ENCODE results near the gene RPRD1B.

RPRD1B gene

GRCh38 chr20:38017959-38018358, 15.6 kb upstream of the RPRD1B start:
- Histone ChIP-seq H3K4me1 (ENCODE audit: insufficient read depth, low read length, severe bottlenecking) (no peaks in the 10 kb centered on the region), H3K9ac (ENCODE audit: low read length) (no peak overlapping the region), H3K27me3 (ENCODE audit: insufficient read depth, low read length) (no peaks in the 10 kb centered on the region), H3F3A (ENCODE audit: insufficient read depth, low read length) (no peaks in the 10 kb centered on the region), H3K27ac (ENCODE audit: low read depth, low read length, poor library complexity, severe bottlenecking) (no peak overlapping the region), H3K79me2 (ENCODE audit: insufficient read depth, low read length) (peaks cover 44% of the 10 kb centered on the region), H3K4me2 (ENCODE audit: low read length) (no peak overlapping the region), H3K4me3 (ENCODE audit: low read depth, low read length, poor library complexity, severe bottlenecking) (no peak overlapping the region), H3K36me3 (ENCODE audit: insufficient read depth, low read length) (peaks cover 87% of the 10 kb centered on the region), H4K20me1 (ENCODE audit: insufficient read depth, low read length) (no peaks in the 10 kb centered on the region), H3K9me2 (ENCODE audit: low read depth, low read length) (no peaks in the 10 kb centered on the region), H2AFZ (ENCODE audit: low read length) (no peak overlapping the region), H3K9me3 (ENCODE audit: low read length) (peaks cover 15% of the 10 kb centered on the region)
- TF ChIP-seq EZH2 (IDR thresholded peaks at IDR 0.05; ENCODE audit: borderline replicate concordance, low read length): no peak
- TF ChIP-seq, protein P1, sequence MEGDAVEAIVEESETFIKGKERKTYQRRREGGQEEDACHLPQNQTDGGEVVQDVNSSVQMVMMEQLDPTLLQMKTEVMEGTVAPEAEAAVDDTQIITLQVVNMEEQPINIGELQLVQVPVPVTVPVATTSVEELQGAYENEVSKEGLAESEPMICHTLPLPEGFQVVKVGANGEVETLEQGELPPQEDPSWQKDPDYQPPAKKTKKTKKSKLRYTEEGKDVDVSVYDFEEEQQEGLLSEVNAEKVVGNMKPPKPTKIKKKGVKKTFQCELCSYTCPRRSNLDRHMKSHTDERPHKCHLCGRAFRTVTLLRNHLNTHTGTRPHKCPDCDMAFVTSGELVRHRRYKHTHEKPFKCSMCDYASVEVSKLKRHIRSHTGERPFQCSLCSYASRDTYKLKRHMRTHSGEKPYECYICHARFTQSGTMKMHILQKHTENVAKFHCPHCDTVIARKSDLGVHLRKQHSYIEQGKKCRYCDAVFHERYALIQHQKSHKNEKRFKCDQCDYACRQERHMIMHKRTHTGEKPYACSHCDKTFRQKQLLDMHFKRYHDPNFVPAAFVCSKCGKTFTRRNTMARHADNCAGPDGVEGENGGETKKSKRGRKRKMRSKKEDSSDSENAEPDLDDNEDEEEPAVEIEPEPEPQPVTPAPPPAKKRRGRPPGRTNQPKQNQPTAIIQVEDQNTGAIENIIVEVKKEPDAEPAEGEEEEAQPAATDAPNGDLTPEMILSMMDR (IDR thresholded peaks at IDR 0.05; ENCODE audit: low read length): no peak

DNA sequence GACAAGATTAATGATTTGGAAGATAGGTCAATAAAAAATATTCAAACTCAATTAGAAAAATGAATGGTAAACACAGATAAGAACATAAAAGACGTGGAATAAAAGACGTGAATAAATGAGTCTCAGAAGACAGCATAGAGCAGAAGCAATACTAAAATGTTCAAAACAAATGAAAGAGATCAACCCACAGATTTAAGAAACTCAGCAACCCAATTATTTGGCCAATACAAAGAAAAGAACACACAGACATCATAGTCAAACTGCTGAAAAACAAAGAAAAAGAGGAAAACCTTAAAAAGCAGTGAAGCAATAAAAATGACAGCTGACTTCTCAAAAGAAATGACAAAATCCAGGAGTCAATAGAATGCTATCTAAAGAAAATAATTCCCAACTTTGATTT, 15.2 kb upstream of the RPRD1B start:
- no peak overlapping the region for H3K4me3 ChIP-seq (ENCODE audit: low read depth, low read length, poor library complexity, severe bottlenecking)
- no peaks in the 10 kb centered on the region for H3K27me3 ChIP-seq (ENCODE audit: insufficient read depth, low read length)
- H3K36me3 ChIP-seq (ENCODE audit: insufficient read depth, low read length): peaks cover 87% of the 10 kb centered on the region
- H3K9ac ChIP-seq (ENCODE audit: low read length): no peak overlapping the region
- no peak for TF ChIP-seq EZH2 (IDR thresholded peaks at IDR 0.05; ENCODE audit: borderline replicate concordance, low read length)
- TF ChIP-seq, protein P1 (IDR thresholded peaks at IDR 0.05; ENCODE audit: low read length): no peak
- H3K27ac ChIP-seq (ENCODE audit: low read depth, low read length, poor library complexity, severe bottlenecking): no peak overlapping the region
- H3F3A ChIP-seq (ENCODE audit: insufficient read depth, low read length): no peaks in the 10 kb centered on the region
- H3K9me3 ChIP-seq (ENCODE audit: low read length): peaks cover 15% of the 10 kb centered on the region
- no peak overlapping the region for H3K4me2 ChIP-seq (ENCODE audit: low read length)
- no peak overlapping the region for H2AFZ ChIP-seq (ENCODE audit: low read length)
- no peaks in the 10 kb centered on the region for H3K9me2 ChIP-seq (ENCODE audit: low read depth, low read length)
- H4K20me1 ChIP-seq (ENCODE audit: insufficient read depth, low read length): no peaks in the 10 kb centered on the region
- H3K4me1 ChIP-seq (ENCODE audit: insufficient read depth, low read length, severe bottlenecking): no peaks in the 10 kb centered on the region
- peaks cover 49% of the 10 kb centered on the region for H3K79me2 ChIP-seq (ENCODE audit: insufficient read depth, low read length)

DNA sequence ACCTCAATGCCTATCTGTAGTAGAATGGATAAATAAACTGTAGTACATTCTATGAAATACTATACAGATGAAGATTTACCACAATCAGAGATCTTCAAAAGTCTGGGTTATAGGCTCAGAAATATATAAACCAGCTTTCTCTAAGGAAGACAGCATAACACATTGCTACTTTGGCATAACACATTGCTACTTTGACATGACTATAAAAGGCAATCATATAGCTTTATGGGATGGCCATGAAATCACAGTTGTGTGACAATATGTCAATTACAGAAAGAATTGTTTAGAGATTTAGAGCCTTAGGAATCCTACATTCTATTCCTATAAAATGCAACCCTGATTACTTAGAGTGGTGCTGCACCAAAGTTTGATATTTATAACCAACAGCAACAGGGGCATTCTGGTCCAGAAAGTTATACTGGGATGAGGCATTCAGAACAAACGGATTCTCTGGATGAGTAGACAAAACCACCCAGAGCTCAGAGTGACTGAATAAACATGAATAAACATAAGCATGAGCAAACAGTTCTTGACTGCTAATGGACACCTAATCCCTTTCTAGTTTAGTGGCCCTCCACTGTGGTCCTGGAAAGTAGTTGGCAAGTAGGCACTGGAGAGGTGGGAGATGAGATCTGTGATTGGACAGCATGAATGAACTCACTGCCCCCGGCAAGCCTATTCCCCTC, 12.3 kb upstream of the RPRD1B start:
- Histone ChIP-seq H3F3A (ENCODE audit: insufficient read depth, low read length) (no peaks in the 10 kb centered on the region), H3K4me1 (ENCODE audit: insufficient read depth, low read length, severe bottlenecking) (peaks cover 8% of the 10 kb centered on the region), H3K36me3 (ENCODE audit: insufficient read depth, low read length) (peaks cover 78% of the 10 kb centered on the region), H3K27ac (ENCODE audit: low read depth, low read length, poor library complexity, severe bottlenecking) (no peak overlapping the region), H3K9me2 (ENCODE audit: low read depth, low read length) (no peaks in the 10 kb centered on the region), H4K20me1 (ENCODE audit: insufficient read depth, low read length) (no peaks in the 10 kb centered on the region), H3K9me3 (ENCODE audit: low read length) (peaks cover 15% of the 10 kb centered on the region), H3K4me3 (ENCODE audit: low read depth, low read length, poor library complexity, severe bottlenecking) (no peak overlapping the region), H3K9ac (ENCODE audit: low read length) (no peak overlapping the region), H2AFZ (ENCODE audit: low read length) (no peak overlapping the region), H3K27me3 (ENCODE audit: insufficient read depth, low read length) (no peaks in the 10 kb centered on the region), H3K79me2 (ENCODE audit: insufficient read depth, low read length) (peaks cover 76% of the 10 kb centered on the region), H3K4me2 (ENCODE audit: low read length) (no peak overlapping the region)
- TF ChIP-seq, protein P1 (IDR thresholded peaks at IDR 0.05; ENCODE audit: low read length): no peak

Measured in OCI-LY1 (cell line).